ENCODE data around the gene ICOS.

Gene ICOS

GRCh38 chr2:203915256-203915655 lies 21.3 kb upstream of the ICOS start:
- H3K9me2 ChIP-seq (replicated peaks; ENCODE audit: insufficient read depth, low read length), result no peaks in the 10 kb centered on the region
- no peak overlapping the region for H3K27ac ChIP-seq (ENCODE audit: low read depth, low read length)
- H3K4me3 ChIP-seq (ENCODE audit: insufficient read depth, low read length, poor library complexity, severe bottlenecking), result no peak overlapping the region
- no peaks in the 10 kb centered on the region for H3K27me3 ChIP-seq (ENCODE audit: low read length)
- no peak overlapping the region for H2AFZ ChIP-seq (ENCODE audit: low read depth, low read length, severe bottlenecking)
- H3K36me3 ChIP-seq (ENCODE audit: low read length), result no peaks in the 10 kb centered on the region
- no peak overlapping the region for H3K4me2 ChIP-seq (ENCODE audit: low read depth, low read length, poor library complexity, severe bottlenecking)
- no peaks in the 10 kb centered on the region for H4K20me1 ChIP-seq (ENCODE audit: low read depth, low read length)
- no peak overlapping the region for H3K9ac ChIP-seq (ENCODE audit: low read length)
- H3K9me3 ChIP-seq (ENCODE audit: insufficient read depth, low read length), result no peaks in the 10 kb centered on the region
- no peaks in the 10 kb centered on the region; the same call in 1 of the 2 replicates for H3F3A ChIP-seq (ENCODE audit: insufficient read depth)
- TF ChIP-seq EZH2phosphoT487 (conservative IDR thresholded peaks at IDR 0.05; ENCODE audit: low read length) (no peak), CTCF (IDR thresholded peaks at IDR 0.05; ENCODE audit: insufficient read depth, low read length, poor library complexity, severe bottlenecking) (no peak)
- H3K79me2 ChIP-seq (ENCODE audit: insufficient read depth, low read length), result no peaks in the 10 kb centered on the region

- H3F3A ChIP-seq (ENCODE audit: insufficient read depth), result no peaks in the 10 kb centered on the region; the same call in 1 of the 2 replicates
- H3K36me3 ChIP-seq (ENCODE audit: low read length), result no peaks in the 10 kb centered on the region
- no peaks in the 10 kb centered on the region for H4K20me1 ChIP-seq (ENCODE audit: low read depth, low read length)
- H3K9ac ChIP-seq (ENCODE audit: low read length), result no peak overlapping the region
- H3K27ac ChIP-seq (ENCODE audit: low read depth, low read length), result no peak overlapping the region
- no peaks in the 10 kb centered on the region for H3K79me2 ChIP-seq (ENCODE audit: insufficient read depth, low read length)
- H2AFZ ChIP-seq (ENCODE audit: low read depth, low read length, severe bottlenecking), result no peak overlapping the region
- H3K4me2 ChIP-seq (ENCODE audit: low read depth, low read length, poor library complexity, severe bottlenecking), result no peak overlapping the region
- no peaks in the 10 kb centered on the region for H3K27me3 ChIP-seq (ENCODE audit: low read length)
- no peaks in the 10 kb centered on the region for H3K9me2 ChIP-seq (replicated peaks; ENCODE audit: insufficient read depth, low read length)
- H3K4me3 ChIP-seq (ENCODE audit: insufficient read depth, low read length, poor library complexity, severe bottlenecking), result no peak overlapping the region
- no peaks in the 10 kb centered on the region for H3K9me3 ChIP-seq (ENCODE audit: insufficient read depth, low read length)
- TF ChIP-seq CTCF (IDR thresholded peaks at IDR 0.05; ENCODE audit: insufficient read depth, low read length, poor library complexity, severe bottlenecking), result no peak
- TF ChIP-seq EZH2phosphoT487 (conservative IDR thresholded peaks at IDR 0.05; ENCODE audit: low read length), result no peak
Observed at GRCh38 chr2:203916756-203917155, 19.8 kb upstream of the ICOS start.

- Histone ChIP-seq H3K4me2 (ENCODE audit: low read depth, low read length, poor library complexity, severe bottlenecking) (no peak overlapping the region), H4K20me1 (ENCODE audit: low read depth, low read length) (no peaks in the 10 kb centered on the region), H3K27me3 (ENCODE audit: low read length) (no peaks in the 10 kb centered on the region), H3K36me3 (ENCODE audit: low read length) (no peaks in the 10 kb centered on the region), H3K79me2 (ENCODE audit: insufficient read depth, low read length) (no peaks in the 10 kb centered on the region), H3K9me2 (replicated peaks; ENCODE audit: insufficient read depth, low read length) (no peaks in the 10 kb centered on the region), H3K9me3 (ENCODE audit: insufficient read depth, low read length) (no peaks in the 10 kb centered on the region), H3F3A (ENCODE audit: insufficient read depth) (no peaks in the 10 kb centered on the region; the same call in 1 of the 2 replicates), H3K27ac (ENCODE audit: low read depth, low read length) (no peak overlapping the region), H3K4me3 (ENCODE audit: insufficient read depth, low read length, poor library complexity, severe bottlenecking) (no peak overlapping the region), H3K9ac (ENCODE audit: low read length) (no peak overlapping the region), H2AFZ (ENCODE audit: low read depth, low read length, severe bottlenecking) (no peak overlapping the region)
- TF ChIP-seq CTCF (IDR thresholded peaks at IDR 0.05; ENCODE audit: insufficient read depth, low read length, poor library complexity, severe bottlenecking), result no peak
- no peak for TF ChIP-seq EZH2phosphoT487 (conservative IDR thresholded peaks at IDR 0.05; ENCODE audit: low read length)
Observed at GRCh38 chr2:203918264-203918663, 18.3 kb upstream of the ICOS start.

Measured in SU-DHL-6 (cell line).